KOPT-K1 (cell line): Measurements from ENCODE around the gene MAP2K5.

Source experiments
- H3K27ac ChIP-seq: fragments of 200-600 bp; sonication (generic); 2 replicates; pipeline ENCODE4 v1.5.1; 2016; ENCODE audit warnings: antibody characterized with exemption, mild to moderate bottlenecking, low read depth, low read length; ENCODE audit not compliant: poor library complexity, severe bottlenecking
- H3K36me3 ChIP-seq: fragments of 200-600 bp; sonication (generic); 2 replicates; pipeline ENCODE4 v1.5.1; 2017; ENCODE audit warnings: antibody characterized with exemption, mild to moderate bottlenecking, low read length, moderate library complexity; ENCODE audit not compliant: insufficient read depth
- H3K9me3 ChIP-seq: fragments of 200-600 bp; sonication (generic); 2 replicates; pipeline ENCODE4 v1.5.1; 2017; ENCODE audit warnings: antibody characterized with exemption, low read length, mild to moderate bottlenecking; ENCODE audit not compliant: insufficient read depth, poor library complexity, severe bottlenecking

The MAP2K5 gene

GRCh38 chr15:67512933-67513714, 29.4 kb upstream of the MAP2K5 start:
- Histone ChIP-seq H3K9me3 (no peaks in the 10 kb centered on the region), H3K36me3 (peaks cover 33% of the 10 kb centered on the region), H3K27ac (no peak overlapping the region)

GRCh38 chr15:67515090-67515489, 27.4 kb upstream of the MAP2K5 start:
- Histone ChIP-seq H3K36me3 (peaks cover 33% of the 10 kb centered on the region), H3K9me3 (no peaks in the 10 kb centered on the region), H3K27ac (no peak overlapping the region)

- Histone ChIP-seq H3K36me3 (peaks cover 33% of the 10 kb centered on the region), H3K27ac (no peak overlapping the region), H3K9me3 (no peaks in the 10 kb centered on the region)
Observed at GRCh38 chr15:67515557-67515956, 26.9 kb upstream of the MAP2K5 start.

DNA sequence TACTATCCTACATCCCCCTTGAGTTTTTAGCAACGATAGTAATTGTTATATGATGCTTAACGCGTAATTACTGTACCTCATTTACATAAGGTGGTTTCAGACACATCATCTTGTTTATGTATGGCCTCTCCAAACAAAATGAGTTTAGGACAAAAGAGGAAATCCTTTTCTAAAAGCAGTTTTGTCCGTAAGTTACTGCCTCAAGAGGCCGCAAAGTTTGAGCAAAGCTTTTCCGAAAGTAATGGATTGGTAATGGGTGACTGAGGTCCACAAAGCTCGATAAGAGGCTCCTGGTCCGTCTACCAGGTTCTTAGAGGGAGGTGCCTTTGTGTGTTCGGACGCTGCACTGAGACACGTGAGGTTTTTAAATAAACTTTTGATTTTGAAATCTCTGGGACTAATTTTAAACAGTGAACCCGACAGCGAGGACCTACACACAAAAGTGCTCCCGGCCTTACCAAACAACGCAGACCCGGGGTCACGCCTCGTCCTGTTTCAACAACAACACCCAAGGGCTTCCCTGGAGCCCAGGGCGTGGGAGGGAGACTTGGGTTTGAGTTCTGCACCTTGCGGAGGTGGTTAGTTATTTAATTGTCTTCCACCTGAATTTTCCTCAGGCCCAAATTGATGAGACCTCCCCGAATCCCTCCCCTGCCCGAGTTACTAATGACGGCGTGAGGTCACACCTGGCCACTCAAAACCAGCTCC, 22.0 kb upstream of the MAP2K5 start:
- Histone ChIP-seq H3K36me3 (peaks cover 2% of the 10 kb centered on the region; the same call in 1 of the 2 replicates), H3K9me3 (no peaks in the 10 kb centered on the region), H3K27ac (peak overlapping the region; percentile 89)

GRCh38 chr15:67521029-67521782, 21.3 kb upstream of the MAP2K5 start, which contains the start of gene C15orf61:
Gene C15orf61 (plus strand): TSS chr15:67521131. CDS start chr15:67521249, 118 bp downstream.
- Histone ChIP-seq H3K27ac (peak within 1 kb of the TSS; percentile 89), H3K36me3 (peaks cover 6% of the 10 kb centered on the region; the same call in 1 of the 2 replicates), H3K9me3 (no peaks in the 10 kb centered on the region)

DNA sequence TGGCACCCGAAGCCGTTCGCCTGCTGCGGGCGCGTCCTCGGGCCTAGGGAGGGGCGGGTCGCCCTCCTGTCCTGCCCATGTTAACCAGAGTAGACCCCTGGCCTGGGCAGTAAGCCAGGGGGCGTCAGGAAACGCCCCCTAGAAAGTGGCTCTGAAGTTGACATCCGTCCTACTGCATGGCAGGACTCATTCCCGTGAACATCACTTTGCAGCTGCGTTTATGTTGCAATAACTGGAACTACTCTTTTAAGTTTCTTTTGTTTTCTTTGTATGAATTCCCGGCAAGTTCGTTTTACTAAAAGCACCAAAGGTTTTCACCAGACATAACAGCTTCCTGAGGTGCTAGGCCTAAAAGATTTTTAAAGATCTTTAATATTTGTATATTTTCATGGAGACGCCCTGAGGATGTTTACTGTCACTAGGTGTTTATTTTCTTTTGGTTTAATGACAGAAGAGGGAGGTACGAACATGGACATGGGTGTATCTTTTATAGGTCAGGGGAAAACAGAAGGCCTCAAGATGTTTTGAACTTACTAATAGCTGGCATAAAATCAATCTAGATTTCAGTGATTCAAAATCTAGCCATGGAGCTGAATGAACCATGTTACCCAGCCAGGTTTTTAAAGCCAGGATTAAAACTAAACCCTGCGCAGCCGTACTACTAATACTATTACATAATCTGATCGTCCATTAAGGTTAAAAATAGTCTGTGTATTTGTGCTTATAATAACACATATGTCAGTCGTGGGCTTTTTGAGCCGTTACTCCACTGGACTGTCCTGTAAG, 20.5 kb upstream of the MAP2K5 start:
- no peaks in the 10 kb centered on the region for H3K9me3 ChIP-seq
- peaks cover 8% of the 10 kb centered on the region for H3K36me3 ChIP-seq
- H3K27ac ChIP-seq, result peak overlapping the region; percentile 89

DNA sequence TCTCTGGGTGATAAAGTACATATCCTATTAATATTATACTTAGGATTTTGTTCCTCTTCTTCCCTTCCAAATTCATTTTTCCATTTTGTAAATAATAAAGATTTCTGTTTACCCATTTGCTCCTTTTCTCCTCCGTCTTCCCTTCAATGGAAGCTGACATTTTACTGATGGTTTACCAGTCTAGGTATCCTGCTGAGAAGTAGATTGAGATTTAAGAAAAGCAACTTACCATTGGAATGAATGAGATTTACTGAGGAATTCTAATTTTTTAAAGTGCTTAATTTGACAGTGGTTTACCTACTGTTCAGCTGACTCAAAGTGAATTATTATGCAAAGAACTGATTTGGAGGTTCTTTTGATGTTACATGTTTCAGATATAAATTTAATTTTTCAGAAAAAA, 19.2 kb upstream of the MAP2K5 start:
- Histone ChIP-seq H3K36me3 (peaks cover 22% of the 10 kb centered on the region), H3K9me3 (no peaks in the 10 kb centered on the region), H3K27ac (no peak overlapping the region)

DNA sequence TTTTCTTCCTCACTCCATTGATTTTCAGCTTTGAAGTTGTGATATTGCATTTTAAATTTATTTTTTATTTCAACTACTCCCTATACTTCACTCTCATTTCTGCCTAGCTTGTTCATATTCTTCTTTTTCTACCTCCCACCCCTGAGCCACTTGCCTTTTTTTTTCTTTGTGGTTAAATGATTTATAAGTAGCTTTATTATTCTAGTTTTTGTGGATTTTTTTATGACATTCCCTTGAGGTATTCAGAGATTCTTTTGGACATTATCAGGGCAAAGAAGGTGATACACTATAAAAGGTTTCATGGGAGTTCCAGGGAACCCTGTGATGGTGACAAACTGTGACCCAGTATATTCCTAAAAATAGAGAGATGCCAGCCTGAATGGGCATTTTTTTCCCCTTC, 18.3 kb upstream of the MAP2K5 start:
- H3K27ac ChIP-seq, result no peak overlapping the region

GRCh38 chr15:67528513-67528912, 14.0 kb upstream of the MAP2K5 start:
- no peak overlapping the region for H3K27ac ChIP-seq
- no peaks in the 10 kb centered on the region for H3K9me3 ChIP-seq
- H3K36me3 ChIP-seq, result peaks cover 33% of the 10 kb centered on the region

More for the DNA sequence above, 18.3 kb upstream of the MAP2K5 start:
- no peaks in the 10 kb centered on the region for H3K9me3 ChIP-seq
- peaks cover 26% of the 10 kb centered on the region for H3K36me3 ChIP-seq

GRCh38 chr15:67531379-67531914, 11.1 kb upstream of the MAP2K5 start:
- H3K27ac ChIP-seq, result no peak overlapping the region
- H3K36me3 ChIP-seq, result peaks cover 27% of the 10 kb centered on the region
- no peaks in the 10 kb centered on the region for H3K9me3 ChIP-seq

DNA sequence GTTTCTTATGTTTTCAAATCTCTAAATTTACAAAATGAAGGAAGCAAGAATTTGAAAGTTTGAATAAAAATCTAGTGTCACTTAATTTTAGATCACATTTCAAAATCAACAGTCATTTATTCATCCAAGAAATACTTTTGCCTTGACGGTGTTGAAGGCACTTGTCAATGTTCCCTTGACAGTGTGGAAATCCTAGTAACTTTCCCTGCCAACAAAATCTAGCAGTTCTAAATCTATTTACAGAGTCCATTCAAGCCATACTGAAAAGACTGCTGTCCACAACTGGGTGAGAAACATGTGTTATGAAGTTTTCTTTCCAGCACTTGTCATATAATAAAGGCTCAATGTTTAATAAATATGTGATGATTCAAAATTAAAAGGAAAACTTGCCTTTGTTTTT, 8.6 kb upstream of the MAP2K5 start:
- Histone ChIP-seq H3K36me3 (peaks cover 10% of the 10 kb centered on the region; the same call in 1 of the 2 replicates), H3K9me3 (no peaks in the 10 kb centered on the region), H3K27ac (no peak overlapping the region)

DNA sequence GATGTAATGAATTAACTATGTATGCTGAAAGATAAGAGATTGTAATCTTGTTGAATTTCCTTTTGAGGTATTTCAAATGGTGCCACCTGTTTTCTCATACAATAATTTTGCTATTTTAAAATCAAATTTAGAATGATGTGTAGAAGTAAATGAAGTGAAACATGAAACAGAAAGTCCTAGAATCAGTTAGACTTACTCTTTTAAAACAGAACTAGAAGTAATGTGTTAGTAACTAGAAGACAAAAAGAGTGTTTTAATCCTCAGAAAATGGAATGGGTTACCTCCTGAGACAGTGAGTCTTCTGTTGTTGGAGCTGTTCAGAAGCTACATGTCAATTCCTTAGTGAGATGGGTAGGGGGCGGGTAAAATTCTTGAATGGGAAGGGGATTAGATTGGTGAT, 8.1 kb upstream of the MAP2K5 start:
- Histone ChIP-seq H3K9me3 (no peaks in the 10 kb centered on the region), H3K27ac (no peak overlapping the region), H3K36me3 (peaks cover 6% of the 10 kb centered on the region; the same call in 1 of the 2 replicates)

- no peaks in the 10 kb centered on the region for H3K9me3 ChIP-seq
- H3K27ac ChIP-seq, result no peak overlapping the region
- no peaks in the 10 kb centered on the region for H3K36me3 ChIP-seq
Observed at GRCh38 chr15:67537771-67538170, 4.7 kb upstream of the MAP2K5 start.

- peaks cover 30% of the 10 kb centered on the region for H3K36me3 ChIP-seq
- H3K9me3 ChIP-seq, result no peaks in the 10 kb centered on the region
- H3K27ac ChIP-seq, result peak overlapping the region; percentile 74
Observed at GRCh38 chr15:67543348-67543718, 830 bp downstream of the MAP2K5 start.
